Stimulated activated CD4-positive, alpha-beta T cell treated with anti-CD3 and anti-CD28 coated beads, Interleukin-1b, Interleukin-23, amount 100 ng/mL, for 24 hours (primary cell): Measurements from ENCODE around the gene ACOX1.

Source experiments
- DNase-seq, 4 experiments: peaks; one replicate each; pipeline ENCODE4 v3.0.0-alpha.2; 2020; ENCODE audit warnings: low read depth in 4 of 4, low spot score in 1 of 4

ACOX1 gene

GRCh38 chr17:75909812-75910274 lies 69.1 kb downstream of the ACOX1 start:
- no peak for DNase-seq

- DNase-seq: no peak
These were observed 69.7 kb downstream of the ACOX1 start for GRCh38 chr17:75909051-75909811.

- DNase-seq: no peak
These were observed 70.8 kb downstream of the ACOX1 start for GRCh38 chr17:75908201-75908600.

GRCh38 chr17:75906143-75906884 lies 72.7 kb downstream of the ACOX1 start:
- DNase-seq: no peak

GRCh38 chr17:75904749-75905521 lies 74.0 kb downstream of the ACOX1 start, which contains the start of gene MRPL38:
TSS of gene MRPL38 (minus strand) at chr17:75904884. CDS start at chr17:75904875, 9 bp downstream.
- peak; percentile 81 to 94 (median 90) for DNase-seq

- DNase-seq: no peak
These were observed 76.6 kb downstream of the ACOX1 start for GRCh38 chr17:75902406-75902805.

- no peak for DNase-seq
These were observed 77.2 kb downstream of the ACOX1 start for GRCh38 chr17:75901727-75902126.

- DNase-seq: no peak
These were observed 78.1 kb downstream of the ACOX1 start for GRCh38 chr17:75900691-75901533.

- DNase-seq: no peak
These were observed 79.0 kb downstream of the ACOX1 start for GRCh38 chr17:75899767-75900468.

- no peak for DNase-seq
These were observed 79.6 kb downstream of the ACOX1 start for GRCh38 chr17:75899353-75899752.

- DNase-seq: no peak
These were observed 80.2 kb downstream of the ACOX1 start for GRCh38 chr17:75898791-75899190.

- DNase-seq: no peak
These were observed 80.9 kb downstream of the ACOX1 start for GRCh38 chr17:75898065-75898464.

GRCh38 chr17:75897160-75898019 lies 81.6 kb downstream of the ACOX1 start:
- DNase-seq: no peak

- DNase-seq: peak in 3 of 4 experiments; percentile 66 to 71 (median 71)
These were observed 82.4 kb downstream of the ACOX1 start, which contains the start of gene TRIM65 for GRCh38 chr17:75896415-75897159. TSS of gene TRIM65 (minus strand) at chr17:75896951. CDS start at chr17:75896937, 14 bp downstream.

GRCh38 chr17:75895370-75896155 lies 83.4 kb downstream of the ACOX1 start:
- DNase-seq: no peak

- DNase-seq: no peak
These were observed 84.8 kb downstream of the ACOX1 start for GRCh38 chr17:75894049-75894733.
